ENCODE results near the gene PPTC7.

Gene PPTC7

DNA sequence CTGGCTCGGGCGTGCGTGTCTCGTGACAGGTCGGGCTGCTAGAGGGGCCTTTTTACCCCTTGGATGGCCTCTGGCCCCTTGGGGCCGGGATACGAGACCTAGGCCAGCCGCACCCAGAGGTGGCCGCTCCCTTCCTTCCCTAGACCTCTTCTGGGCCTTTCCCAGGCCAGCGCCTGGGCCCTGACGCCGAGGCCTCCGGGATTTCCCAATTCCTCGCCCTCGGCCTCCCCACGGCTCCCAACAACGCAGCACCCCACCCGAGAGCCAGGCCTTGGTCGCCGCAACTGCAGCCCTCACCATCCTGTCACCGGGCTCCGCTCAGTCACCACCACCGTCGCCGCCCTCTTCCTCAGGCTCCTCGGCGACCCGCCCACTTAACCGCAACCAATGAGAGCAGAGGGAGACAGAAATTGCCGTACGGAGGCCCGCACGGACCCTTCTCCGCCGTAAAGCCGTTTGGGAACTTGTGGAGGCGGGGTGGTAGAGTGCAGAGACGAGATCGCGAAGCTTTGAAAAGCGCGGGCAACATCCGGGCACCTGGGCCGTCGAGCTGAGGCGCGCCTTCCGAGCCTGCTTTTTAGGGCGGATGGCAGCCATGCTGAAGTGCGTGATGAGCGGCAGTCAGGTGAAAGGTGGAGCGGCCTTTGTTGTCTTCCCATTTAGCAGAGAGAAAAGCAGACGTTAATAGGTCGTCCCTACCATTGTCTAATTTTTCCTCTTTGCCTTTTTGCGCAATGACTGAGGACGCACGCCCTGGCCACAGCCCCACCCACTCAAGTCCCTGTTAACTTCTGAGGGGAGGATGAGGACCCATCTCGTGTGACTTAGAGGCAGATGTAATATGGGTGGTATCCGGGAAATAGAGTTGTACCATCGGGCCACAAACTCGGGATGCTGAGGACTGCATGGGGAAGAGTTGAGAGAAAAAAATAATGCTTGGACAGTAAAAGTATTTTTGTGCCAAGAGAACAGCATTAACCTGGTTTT, 81.1 kb downstream of the PPTC7 start, which contains the start of the genes RAD9B and VPS29:
TSS of gene RAD9B (plus strand) at position 580 of the 987 bp plus-strand sequence. CDS start at position 587, 7 bp downstream.
TSS of gene VPS29 (minus strand) at position 360 of the 987 bp plus-strand sequence. CDS start at position 300, 60 bp downstream.
- peaks cover 15% of the 10 kb centered on the region; the same call in 1 of the 2 replicates for H3F3A ChIP-seq (ENCODE audit: control insufficient read depth, insufficient read depth)

DNA sequence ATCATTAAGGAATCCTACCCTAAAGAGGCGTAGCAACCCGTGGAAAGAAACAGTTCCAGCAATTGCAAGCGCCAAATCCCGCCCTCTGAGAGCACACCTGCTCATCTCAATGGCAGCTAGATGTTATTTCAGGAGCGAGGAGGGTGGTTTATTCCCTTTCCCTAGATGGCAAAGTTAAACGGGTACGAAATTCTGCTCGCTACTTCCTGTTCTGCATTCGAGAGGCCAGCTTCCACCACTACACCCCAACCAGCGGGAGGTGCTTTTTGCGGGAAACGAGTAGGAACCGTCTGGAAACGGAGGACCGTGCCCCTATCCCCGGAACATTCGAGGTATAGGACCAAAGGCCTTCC, 81.7 kb downstream of the PPTC7 start:
- Histone ChIP-seq H4K20me1 (ENCODE audit: control insufficient read depth, insufficient read depth, low read depth, low read length) (peaks cover 9% of the 10 kb centered on the region; the same call in 1 of the 2 replicates), H3K4me1 (ENCODE audit: control insufficient read depth, low read length) (peaks cover 27% of the 10 kb centered on the region), H3K27me3 (ENCODE audit: control insufficient read depth, low read length) (no peaks in the 10 kb centered on the region), H3K4me3 (ENCODE audit: low read length) (peak overlapping the region; percentile 90), H3F3A (ENCODE audit: control insufficient read depth, insufficient read depth) (peaks cover 21% of the 10 kb centered on the region; the same call in 1 of the 2 replicates), H3K36me3 (ENCODE audit: control insufficient read depth, low read length) (peaks cover 46% of the 10 kb centered on the region), H3K4me2 (ENCODE audit: low read length) (peak overlapping the region; percentile 52), H3K79me2 (ENCODE audit: control insufficient read depth, low read length) (peaks cover 52% of the 10 kb centered on the region), H3K9me2 (replicated peaks; ENCODE audit: control insufficient read depth, low read length) (no peaks in the 10 kb centered on the region), H3K9me3 (ENCODE audit: control insufficient read depth, insufficient read depth, low read length) (peaks cover 6% of the 10 kb centered on the region; the same call in 1 of the 2 replicates), H3K27ac (ENCODE audit: low read depth, low read length) (peak overlapping the region; percentile 68)
- TF ChIP-seq EZH2phosphoT487 (IDR thresholded peaks at IDR 0.05; ENCODE audit: borderline replicate concordance, low read length): no peak
- TF ChIP-seq, protein P1, sequence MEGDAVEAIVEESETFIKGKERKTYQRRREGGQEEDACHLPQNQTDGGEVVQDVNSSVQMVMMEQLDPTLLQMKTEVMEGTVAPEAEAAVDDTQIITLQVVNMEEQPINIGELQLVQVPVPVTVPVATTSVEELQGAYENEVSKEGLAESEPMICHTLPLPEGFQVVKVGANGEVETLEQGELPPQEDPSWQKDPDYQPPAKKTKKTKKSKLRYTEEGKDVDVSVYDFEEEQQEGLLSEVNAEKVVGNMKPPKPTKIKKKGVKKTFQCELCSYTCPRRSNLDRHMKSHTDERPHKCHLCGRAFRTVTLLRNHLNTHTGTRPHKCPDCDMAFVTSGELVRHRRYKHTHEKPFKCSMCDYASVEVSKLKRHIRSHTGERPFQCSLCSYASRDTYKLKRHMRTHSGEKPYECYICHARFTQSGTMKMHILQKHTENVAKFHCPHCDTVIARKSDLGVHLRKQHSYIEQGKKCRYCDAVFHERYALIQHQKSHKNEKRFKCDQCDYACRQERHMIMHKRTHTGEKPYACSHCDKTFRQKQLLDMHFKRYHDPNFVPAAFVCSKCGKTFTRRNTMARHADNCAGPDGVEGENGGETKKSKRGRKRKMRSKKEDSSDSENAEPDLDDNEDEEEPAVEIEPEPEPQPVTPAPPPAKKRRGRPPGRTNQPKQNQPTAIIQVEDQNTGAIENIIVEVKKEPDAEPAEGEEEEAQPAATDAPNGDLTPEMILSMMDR (IDR thresholded peaks at IDR 0.05; ENCODE audit: low read depth, low read length, poor library complexity, severe bottlenecking): no peak

More for the DNA sequence above, 81.1 kb downstream of the PPTC7 start, which contains the start of the genes RAD9B and VPS29:
- Histone ChIP-seq H4K20me1 (ENCODE audit: control insufficient read depth, insufficient read depth, low read depth, low read length) (peaks cover 9% of the 10 kb centered on the region; the same call in 1 of the 2 replicates), H3K79me2 (ENCODE audit: control insufficient read depth, low read length) (peaks cover 47% of the 10 kb centered on the region), H3K36me3 (ENCODE audit: control insufficient read depth, low read length) (peaks cover 40% of the 10 kb centered on the region), H3K9me2 (replicated peaks; ENCODE audit: control insufficient read depth, low read length) (no peaks in the 10 kb centered on the region), H3K4me2 (ENCODE audit: low read length) (peak within 1 kb of the TSS; percentile 52), H3K4me1 (ENCODE audit: control insufficient read depth, low read length) (peaks cover 27% of the 10 kb centered on the region), H3K9me3 (ENCODE audit: control insufficient read depth, insufficient read depth, low read length) (peaks cover 6% of the 10 kb centered on the region; the same call in 1 of the 2 replicates), H3K27me3 (ENCODE audit: control insufficient read depth, low read length) (no peaks in the 10 kb centered on the region), H3K4me3 (ENCODE audit: low read length) (peak within 1 kb of the TSS; percentile 90), H3K27ac (ENCODE audit: low read depth, low read length) (peak within 1 kb of the TSS; percentile 68)
- TF ChIP-seq EZH2phosphoT487 (IDR thresholded peaks at IDR 0.05; ENCODE audit: borderline replicate concordance, low read length): no peak
- TF ChIP-seq, protein P1 (IDR thresholded peaks at IDR 0.05; ENCODE audit: low read depth, low read length, poor library complexity, severe bottlenecking): no peak

DNA sequence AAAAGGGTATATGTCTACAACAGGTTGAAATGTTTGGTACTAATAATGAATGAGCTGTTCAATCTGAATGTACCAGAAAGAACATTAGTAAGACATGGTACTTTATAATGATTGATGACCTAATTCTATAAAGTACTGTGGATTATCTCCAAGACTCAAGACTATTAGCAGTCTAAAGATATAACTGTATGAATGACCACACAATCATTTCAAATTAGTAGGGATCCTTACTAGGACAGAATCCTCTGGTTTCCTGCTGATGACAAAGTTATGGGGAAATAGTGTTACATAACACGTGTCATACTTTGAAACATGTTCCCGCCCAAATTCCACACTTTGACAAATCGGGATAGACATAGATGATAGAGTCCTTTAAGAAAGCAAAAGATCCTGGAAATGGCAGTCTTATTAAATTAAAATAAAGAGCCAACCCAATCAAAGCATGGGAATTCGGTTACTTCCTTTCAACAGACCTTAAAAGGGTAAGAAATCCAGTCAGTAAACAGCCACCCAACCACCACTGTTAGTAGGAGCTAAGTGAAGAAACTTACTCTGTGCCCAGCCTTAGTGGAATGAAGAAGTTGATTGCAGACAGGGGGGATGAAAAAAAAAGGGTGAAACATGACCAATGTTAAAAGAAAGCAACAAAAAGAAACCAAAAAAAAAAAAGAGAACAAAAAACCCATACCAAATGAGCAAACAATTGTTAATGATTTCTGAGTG, 84.0 kb downstream of the PPTC7 start:
- peaks cover 9% of the 10 kb centered on the region; the same call in 1 of the 2 replicates for H4K20me1 ChIP-seq (ENCODE audit: control insufficient read depth, insufficient read depth, low read depth, low read length)
- no peak overlapping the region for H3K27ac ChIP-seq (ENCODE audit: low read depth, low read length)
- H3K9me3 ChIP-seq (ENCODE audit: control insufficient read depth, insufficient read depth, low read length): peaks cover 6% of the 10 kb centered on the region; the same call in 1 of the 2 replicates
- TF ChIP-seq, protein P1 (IDR thresholded peaks at IDR 0.05; ENCODE audit: low read depth, low read length, poor library complexity, severe bottlenecking): no peak
- TF ChIP-seq EZH2phosphoT487 (IDR thresholded peaks at IDR 0.05; ENCODE audit: borderline replicate concordance, low read length): no peak
- peak overlapping the region; percentile 52 for H3K4me2 ChIP-seq (ENCODE audit: low read length)
- H3K4me1 ChIP-seq (ENCODE audit: control insufficient read depth, low read length): peaks cover 27% of the 10 kb centered on the region
- H3F3A ChIP-seq (ENCODE audit: control insufficient read depth, insufficient read depth): peaks cover 28% of the 10 kb centered on the region
- H3K9me2 ChIP-seq (replicated peaks; ENCODE audit: control insufficient read depth, low read length): no peaks in the 10 kb centered on the region
- H3K27me3 ChIP-seq (ENCODE audit: control insufficient read depth, low read length): no peaks in the 10 kb centered on the region
- H3K79me2 ChIP-seq (ENCODE audit: control insufficient read depth, low read length): peaks cover 59% of the 10 kb centered on the region
- H3K36me3 ChIP-seq (ENCODE audit: control insufficient read depth, low read length): peaks cover 66% of the 10 kb centered on the region
- H3K4me3 ChIP-seq (ENCODE audit: low read length): peak overlapping the region; percentile 4; the same call in 1 of the 2 replicates

All from DOHH2 (cell line).